Endothelial cell of coronary artery (primary cell): ENCODE data around the gene HACL1. TPM values are rescaled to one million over a fixed set of nuclear protein-coding genes. Genes with fewer than 3 reads are reported as not detected.

Experiments
- total RNA-seq: library from RNA; depleted of rRNA; stranded (reverse); fragments of >200 nt; gene quantifications from 2 replicates; pipeline ENCODE4 v1.2.3, GENCODE V29; 2014

HACL1 gene
- total RNA-seq, result 27.8 and 33.0 TPM in 2 replicates

DNA sequence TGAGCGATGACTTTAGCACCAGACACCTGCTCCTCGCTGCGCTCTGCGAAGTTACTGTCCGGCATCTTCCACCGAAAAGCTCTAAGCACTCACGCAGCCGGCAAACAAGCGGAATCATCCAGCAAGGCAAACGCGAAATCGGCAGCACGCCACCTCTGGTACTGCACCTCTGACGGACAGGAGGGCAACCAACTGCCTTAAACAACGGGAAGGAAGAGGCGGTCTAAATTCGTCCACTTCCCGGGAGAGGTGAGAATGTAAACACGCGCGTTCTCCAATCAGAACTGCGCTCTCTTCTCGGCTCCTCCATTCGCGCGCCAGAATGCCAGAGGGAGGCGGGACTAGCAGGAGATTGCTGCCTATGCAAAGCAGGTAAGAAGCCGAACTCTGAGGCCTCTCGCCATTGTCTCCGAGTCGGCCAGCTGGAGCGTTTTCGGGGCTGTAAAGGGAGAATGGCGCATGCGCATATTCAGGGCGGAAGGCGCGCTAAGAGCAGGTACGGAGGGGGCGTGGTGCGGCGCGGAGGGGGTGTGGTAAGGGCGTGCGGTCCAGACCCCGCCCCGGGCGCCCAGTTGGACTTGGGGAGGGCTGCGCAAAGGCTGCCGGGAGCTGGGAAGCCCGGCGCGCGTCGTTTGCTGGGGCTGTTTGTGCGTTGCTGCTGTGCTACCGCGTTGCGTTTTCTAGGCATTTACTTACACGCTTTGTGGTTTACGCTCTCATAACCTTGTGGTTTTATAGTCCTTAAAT lies at the start of gene HACL1, which contains the start of gene BTD:
Gene HACL1, minus strand, starts transcription at position 171 of the 747 bp plus-strand sequence. Its CDS starts 106 bp downstream, at position 65.
Gene BTD, plus strand, starts transcription at position 347 of the 747 bp plus-strand sequence. CDS start 33,695 bp downstream, outside the sequence.

DNA sequence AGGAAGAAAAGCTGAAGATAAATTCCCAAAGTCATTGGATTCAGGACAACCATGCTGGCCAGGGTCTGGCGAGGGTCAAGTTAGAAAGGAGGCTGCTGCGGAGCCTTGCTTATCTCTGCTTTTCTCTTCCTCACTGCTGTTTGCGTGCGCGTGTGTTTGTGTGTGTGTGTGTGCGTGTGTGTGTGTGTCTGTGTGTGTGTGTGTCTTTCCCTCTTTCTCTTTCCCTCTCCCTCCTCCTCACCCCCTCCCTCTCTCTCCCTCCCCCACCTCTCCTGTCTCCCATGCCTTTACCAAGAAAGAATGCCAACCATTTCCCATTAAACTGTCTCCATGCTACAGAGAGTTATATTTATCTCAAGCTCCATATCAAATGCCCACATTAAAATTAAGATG lies 79.8 kb downstream of the HACL1 start, which contains the start of gene COLQ:
Gene COLQ, minus strand, starts transcription at position 134 of the 393 bp plus-strand sequence. Its CDS starts 81 bp downstream, at position 53.

Other genes starting within 250 kb of the HACL1 start
- gene METTL6, start 174.0 kb downstream of the HACL1 start, total RNA-seq, result 22.0 and 24.5 TPM in 2 replicates
- gene EAF1, start 174.0 kb downstream of the HACL1 start, total RNA-seq, result 18.4 and 20.5 TPM in 2 replicates
- gene COLQ, start 79.9 kb downstream of the HACL1 start, total RNA-seq, result 0.19 and 0.36 TPM in 2 replicates
- 25.7 and 27.1 TPM in 2 replicates for gene BTD, start 176 bp upstream of the HACL1 start, total RNA-seq
- gene ANKRD28, start 196.4 kb upstream of the HACL1 start, total RNA-seq, result 87.2 and 106 TPM in 2 replicates